Natural killer cell (primary cell): Measurements from ENCODE around the gene COL6A3. TPM values are rescaled to one million over a fixed set of nuclear protein-coding genes. Genes with fewer than 3 reads are reported as not detected.

Source experiments
- ATAC-seq, 3 donors: fragments of 150-1000 bp in 2 of 3; fragments of 200-7000 bp in 1 of 3; cut with Tn5 transposase; 1 replicate in 1 of 3; 2 replicates in 2 of 3; pipeline ENCODE4 v1.10.0; 2021; ENCODE audit warnings: mild to moderate bottlenecking in 2 of 3, moderate library complexity in 2 of 3
- DNase-seq, 2 donors: peaks; one replicate each; pipeline versions ENCODE4 v3.0.0 to v3.0.0-alpha.2; 2013 to 2021; ENCODE audit warnings: mixed read lengths in 1 of 2
- H3K27ac ChIP-seq: one replicate; pipeline ENCODE4 v1.5.1; 2013; ENCODE audit warnings: mild to moderate bottlenecking, low read length
- H3K27me3 ChIP-seq: one replicate; pipeline ENCODE4 v1.6.1; 2013; ENCODE audit warnings: low read length; ENCODE audit not compliant: control insufficient read depth, insufficient read depth
- H3K36me3 ChIP-seq: one replicate; pipeline ENCODE4 v1.6.1; 2013; ENCODE audit warnings: low read length; ENCODE audit not compliant: control insufficient read depth, insufficient read depth
- H3K4me1 ChIP-seq: one replicate; pipeline ENCODE4 v1.6.1; 2013; ENCODE audit warnings: low read length; ENCODE audit not compliant: control insufficient read depth, insufficient read depth
- H3K4me3 ChIP-seq: one replicate; pipeline ENCODE4 v1.5.1; 2013; ENCODE audit warnings: low read length
- H3K9me3 ChIP-seq: one replicate; pipeline ENCODE4 v1.6.1; 2013; ENCODE audit warnings: low read length; ENCODE audit not compliant: control insufficient read depth, insufficient read depth
- H3K27ac Mint-ChIP-seq, 2 donors: one replicate each; pipeline ENCODE4 v1.8.0; 2022; ENCODE audit warnings: mild to moderate bottlenecking in 2 of 2, mixed read lengths in 2 of 2, moderate library complexity in 1 of 2
- H3K27me3 Mint-ChIP-seq, 2 donors: one replicate each; pipeline ENCODE4 v1.8.0; 2022; ENCODE audit warnings: low read depth in 2 of 2, mixed read lengths in 2 of 2
- H3K36me3 Mint-ChIP-seq: one replicate; pipeline ENCODE4 v1.8.0; 2022; ENCODE audit warnings: mixed read lengths
- H3K4me1 Mint-ChIP-seq, 2 donors: one replicate each; pipeline ENCODE4 v1.8.0; 2022; ENCODE audit warnings: mixed read lengths in 2 of 2
- H3K4me3 Mint-ChIP-seq: one replicate; pipeline ENCODE4 v1.8.0; 2022; ENCODE audit warnings: mild to moderate bottlenecking, moderate library complexity, mixed read lengths
- H3K9me3 Mint-ChIP-seq, 2 donors: one replicate each; pipeline ENCODE4 v1.8.0; 2022; ENCODE audit warnings: mixed read lengths in 2 of 2
- CTCF ChIP-seq: fragments of 200-600 bp; IDR thresholded peaks from one replicate; pipeline ENCODE4 v1.8.0; 2022; ENCODE audit warnings: antibody characterized with exemption
- WGBS: methylation state at CpG from one replicate; pipeline ENCODE4 v1.1.7; 2013; ENCODE audit warnings: missing lambda C conversion rate; ENCODE audit not compliant: insufficient coverage; 5-methylcytosine and 5-hydroxymethylcytosine counted together
- intact Hi-C: fragments of 100-400 bp; cut with micrococcal nuclease; formaldehyde crosslinking; loops from one replicate; pipeline ENCODE4 v1.14.2; 2022
- total RNA-seq, 4 donors: library from RNA; stranded (reverse); fragments of 120-200 nt in 1 of 4; gene quantifications; one replicate each; pipeline versions ENCODE4 v1.2.3 to v1.2.4, GENCODE V29; 2013 to 2022

COL6A3 gene
- total RNA-seq, 3 donors from 2014 or later (not counting 1 experiment from before 2014, with no cell fraction given), result 0.10 to 0.31 (median 0.29) TPM

GRCh38 chr2:237455764-237456163 lies 41.8 kb upstream of the COL6A3 start:
- ATAC-seq (peak in 1 of 3 donors; percentile 38), DNase-seq (no peak)
- TF ChIP-seq CTCF, result no peak
- Mint-ChIP-seq H3K4me1 (peaks cover 0 to 5% of the 10 kb centered on the region in 2 donors), H3K9me3 (no peaks in the 10 kb centered on the region), H3K36me3 (no peaks in the 10 kb centered on the region), H3K27ac (no peak overlapping the region), H3K4me3 (no peak overlapping the region), H3K27me3 (peaks cover 6 to 11% of the 10 kb centered on the region in 2 donors)
- no peaks in the 10 kb centered on the region for H3K36me3 ChIP-seq
- intact Hi-C loops, result no loop called here
- H3K27me3 ChIP-seq, result no peaks in the 10 kb centered on the region
- no peaks in the 10 kb centered on the region for H3K9me3 ChIP-seq
- H3K27ac ChIP-seq, result no peak overlapping the region
- H3K4me1 ChIP-seq, result no peaks in the 10 kb centered on the region
- no peak overlapping the region for H3K4me3 ChIP-seq
- 50% methylated on average over 4 of the region's 5 CpGs for WGBS

GRCh38 chr2:237453671-237454070 lies 39.7 kb upstream of the COL6A3 start:
- no peaks in the 10 kb centered on the region for H3K27me3 ChIP-seq
- no peak overlapping the region for H3K4me3 ChIP-seq
- Mint-ChIP-seq H3K4me1 (peaks cover 0 to 9% of the 10 kb centered on the region in 2 donors), H3K9me3 (no peaks in the 10 kb centered on the region), H3K27ac (no peak overlapping the region), H3K27me3 (peaks cover 0 to 10% of the 10 kb centered on the region in 2 donors), H3K4me3 (no peak overlapping the region), H3K36me3 (no peaks in the 10 kb centered on the region)
- ATAC-seq (no peak), DNase-seq (no peak)
- no peak for TF ChIP-seq CTCF
- no peaks in the 10 kb centered on the region for H3K4me1 ChIP-seq
- intact Hi-C loops, result no loop called here
- H3K27ac ChIP-seq, result no peak overlapping the region
- H3K9me3 ChIP-seq, result no peaks in the 10 kb centered on the region
- H3K36me3 ChIP-seq, result no peaks in the 10 kb centered on the region
- WGBS, result 70% methylated on average over 3 of the region's 3 CpGs

DNA sequence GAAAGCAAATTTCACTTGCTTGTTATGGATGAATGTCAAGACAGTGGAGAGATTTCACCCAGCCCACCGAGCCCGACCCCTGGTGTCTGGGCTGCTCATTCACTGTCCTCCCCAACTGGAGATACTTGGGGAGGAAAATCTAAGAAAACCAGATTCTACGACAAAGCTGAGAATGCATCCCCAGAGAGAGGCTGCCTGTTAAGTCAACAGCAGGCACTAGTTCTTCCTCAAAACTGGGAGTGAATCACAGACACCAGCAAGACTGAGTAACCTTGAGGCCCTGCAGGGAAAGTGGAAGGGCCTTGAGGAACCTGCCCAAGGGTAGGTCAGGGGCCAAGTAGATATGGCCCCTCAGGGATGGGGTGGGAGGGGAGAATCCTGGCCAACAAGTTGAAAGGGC lies 38.9 kb upstream of the COL6A3 start:
- Histone ChIP-seq H3K27me3 (no peaks in the 10 kb centered on the region), H3K36me3 (no peaks in the 10 kb centered on the region), H3K9me3 (no peaks in the 10 kb centered on the region), H3K4me3 (no peak overlapping the region), H3K4me1 (no peaks in the 10 kb centered on the region), H3K27ac (no peak overlapping the region)
- Mint-ChIP-seq H3K36me3 (no peaks in the 10 kb centered on the region), H3K4me3 (no peak overlapping the region), H3K9me3 (no peaks in the 10 kb centered on the region), H3K27ac (no peak overlapping the region), H3K27me3 (peaks cover 0 to 10% of the 10 kb centered on the region in 2 donors), H3K4me1 (peaks cover 0 to 9% of the 10 kb centered on the region in 2 donors)
- DNase-seq, result no peak
- WGBS, result 85% methylated on average over 3 of the region's 3 CpGs
- ATAC-seq, result no peak
- intact Hi-C loops, result no loop called here
- TF ChIP-seq CTCF, result no peak
